ENCODE data around the gene OSBPL7.

Gene OSBPL7

DNA sequence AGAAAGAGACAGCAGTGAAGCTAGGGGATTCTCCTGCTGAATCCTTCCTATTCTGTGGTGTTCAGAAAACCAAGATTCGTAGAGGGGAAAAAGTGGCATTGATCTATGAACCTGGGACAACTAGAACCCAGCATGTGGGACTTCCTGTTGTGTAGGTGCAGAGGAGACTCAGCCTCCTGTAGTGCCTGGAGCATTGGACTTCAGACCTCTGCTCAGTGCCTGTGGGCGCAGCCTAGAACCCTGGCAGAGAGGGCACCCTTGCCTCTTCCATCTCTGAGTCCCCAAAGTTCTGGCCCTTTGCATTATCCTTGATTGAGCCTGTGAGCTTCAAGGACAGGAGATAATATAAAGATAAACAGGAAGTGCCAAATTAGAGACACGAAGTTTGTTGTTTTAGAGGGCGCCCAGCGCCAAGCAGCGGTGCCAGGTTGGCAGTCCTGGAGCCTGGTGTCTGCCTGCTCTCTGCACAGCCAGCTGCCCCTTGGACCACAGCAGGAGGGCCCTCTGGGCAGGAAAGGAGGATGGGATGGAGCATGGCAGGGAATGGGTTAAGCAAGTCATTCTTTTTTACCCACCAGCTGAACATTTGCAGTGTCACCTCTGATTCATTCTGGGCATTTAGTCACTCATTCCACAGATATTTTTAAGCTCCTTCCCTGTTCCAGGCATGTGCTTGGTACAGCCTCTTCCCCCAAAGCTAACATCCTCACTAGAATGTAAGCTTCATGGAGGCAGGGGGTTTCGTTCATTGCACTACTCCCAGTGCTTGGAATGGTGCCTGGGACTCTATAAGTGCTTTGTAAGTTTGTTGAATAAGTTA lies 41.2 kb upstream of the OSBPL7 start:
- no peak overlapping the region for H3K27ac ChIP-seq
- no peak for TF ChIP-seq FOXP2 (optimal IDR thresholded peaks at IDR 0.05; ENCODE audit: control extremely low read depth, extremely low read length, insufficient read depth)
- TF ChIP-seq POLR2AphosphoS5 (IDR thresholded peaks at IDR 0.05; ENCODE audit: borderline replicate concordance, low read depth, low read length): no peak
- no peak for TF ChIP-seq EZH2 (IDR thresholded peaks at IDR 0.05)
- no peak overlapping the region for H3K9ac ChIP-seq (ENCODE audit: insufficient read length)
- DNase-seq (ENCODE audit: low read depth, low spot score): no peak
- no peak overlapping the region for H3K4me3 ChIP-seq
- no peaks in the 10 kb centered on the region for H3K9me3 ChIP-seq (ENCODE audit: low read depth, low read length)
- no peaks in the 10 kb centered on the region for H3K36me3 ChIP-seq (ENCODE audit: insufficient read depth, low read length)

DNA sequence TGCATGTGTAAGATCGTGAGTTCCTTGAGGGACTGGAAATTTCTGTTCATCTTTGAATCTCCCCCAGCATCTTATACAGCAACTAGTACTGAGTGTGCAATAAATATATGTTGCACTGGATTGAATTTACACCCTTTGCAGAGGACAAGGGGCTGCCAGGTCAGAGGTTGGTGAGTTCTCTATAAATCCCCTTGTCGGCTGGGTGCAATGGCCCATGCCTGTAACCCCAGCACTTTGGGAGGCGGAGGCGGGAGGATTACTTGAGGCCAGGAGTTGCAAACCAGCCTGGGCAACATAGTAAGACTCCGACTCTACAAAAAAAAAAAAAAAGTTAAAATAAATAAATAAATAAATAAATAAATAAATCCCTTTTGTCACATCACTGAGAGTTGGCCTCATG lies 38.8 kb upstream of the OSBPL7 start:
- no peak overlapping the region for H3K9ac ChIP-seq (ENCODE audit: insufficient read length)
- no peak overlapping the region for H3K4me3 ChIP-seq
- no peaks in the 10 kb centered on the region for H3K9me3 ChIP-seq (ENCODE audit: low read depth, low read length)
- DNase-seq (ENCODE audit: low read depth, low spot score): no peak
- TF ChIP-seq EZH2 (IDR thresholded peaks at IDR 0.05): no peak
- TF ChIP-seq FOXP2 (optimal IDR thresholded peaks at IDR 0.05; ENCODE audit: control extremely low read depth, extremely low read length, insufficient read depth): no peak
- no peak for TF ChIP-seq POLR2AphosphoS5 (IDR thresholded peaks at IDR 0.05; ENCODE audit: borderline replicate concordance, low read depth, low read length)
- no peaks in the 10 kb centered on the region for H3K36me3 ChIP-seq (ENCODE audit: insufficient read depth, low read length)
- H3K27ac ChIP-seq: no peak overlapping the region

DNA sequence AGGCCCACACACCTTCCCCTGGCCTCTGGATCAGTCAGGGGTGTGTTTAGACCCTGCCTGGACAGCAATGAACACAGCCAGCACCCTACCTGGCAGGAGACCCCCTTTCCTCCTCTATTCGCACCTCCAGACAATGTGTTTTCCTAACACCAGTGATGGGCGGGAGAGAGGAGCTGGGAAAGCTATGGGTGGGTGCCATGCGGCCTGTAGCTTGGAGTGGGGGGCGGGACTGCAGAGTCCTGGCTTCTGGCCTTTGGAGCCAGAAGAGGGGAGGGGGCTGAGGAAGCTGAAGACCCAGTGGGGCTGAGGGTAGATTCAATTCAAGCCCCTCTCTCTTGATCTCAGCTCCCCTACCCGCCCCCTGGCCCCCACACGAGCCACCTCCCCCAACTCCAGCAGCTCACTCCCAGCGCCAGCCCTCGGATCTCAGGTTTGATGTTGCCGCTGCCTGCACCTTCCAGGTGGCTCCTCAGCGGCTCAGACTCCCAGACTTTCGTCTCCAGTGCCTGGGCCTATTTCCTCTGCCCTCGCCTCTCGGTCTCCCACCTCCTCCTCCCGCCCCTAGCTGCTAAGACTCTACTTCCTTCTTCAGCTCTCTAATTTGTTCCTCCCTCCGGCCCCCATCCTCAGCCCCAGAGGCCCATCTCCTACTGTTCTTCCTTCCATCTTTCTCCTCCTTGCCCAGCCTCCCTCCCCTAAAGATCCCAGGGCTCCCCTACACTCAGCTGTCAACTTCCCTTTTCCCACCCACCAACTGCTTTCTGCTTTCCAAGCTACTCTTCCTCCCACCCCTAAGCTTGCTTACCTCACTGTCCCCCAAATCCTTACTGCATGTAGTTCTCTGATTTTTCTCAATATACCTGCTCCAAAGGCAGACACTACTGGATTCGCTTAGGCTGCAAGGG lies 36.2 kb upstream of the OSBPL7 start:
- Histone ChIP-seq H3K27ac (no peak overlapping the region), H3K4me3 (no peak overlapping the region), H3K9ac (ENCODE audit: insufficient read length) (no peak overlapping the region), H3K9me3 (ENCODE audit: low read depth, low read length) (no peaks in the 10 kb centered on the region), H3K36me3 (ENCODE audit: insufficient read depth, low read length) (no peaks in the 10 kb centered on the region)
- TF ChIP-seq FOXP2 (optimal IDR thresholded peaks at IDR 0.05; ENCODE audit: control extremely low read depth, extremely low read length, insufficient read depth) (no peak), POLR2AphosphoS5 (IDR thresholded peaks at IDR 0.05; ENCODE audit: borderline replicate concordance, low read depth, low read length) (no peak), EZH2 (IDR thresholded peaks at IDR 0.05) (no peak)
- no peak for DNase-seq (ENCODE audit: low read depth, low spot score)

DNA sequence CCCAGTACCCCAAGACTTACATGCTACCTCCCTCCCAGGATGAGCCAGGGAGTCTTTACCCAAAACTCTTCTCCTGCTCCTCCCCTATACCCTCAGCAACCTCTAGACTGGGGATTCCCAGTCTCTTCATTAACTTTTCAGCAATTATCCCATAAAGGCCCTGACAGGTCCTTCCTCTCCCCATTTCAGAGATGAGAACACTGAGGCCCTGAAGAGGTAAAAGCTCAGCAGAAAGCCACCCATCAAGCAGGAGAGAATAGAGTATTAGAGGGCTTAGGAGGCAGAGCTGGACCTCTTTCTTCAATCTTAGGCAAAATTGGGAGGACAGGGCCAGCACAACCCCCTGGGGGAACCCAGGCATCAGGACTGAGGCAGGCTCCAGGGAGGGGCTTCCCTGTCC lies 35.2 kb upstream of the OSBPL7 start:
- DNase-seq (ENCODE audit: low read depth, low spot score): no peak
- no peaks in the 10 kb centered on the region for H3K9me3 ChIP-seq (ENCODE audit: low read depth, low read length)
- TF ChIP-seq FOXP2 (optimal IDR thresholded peaks at IDR 0.05; ENCODE audit: control extremely low read depth, extremely low read length, insufficient read depth) (no peak), EZH2 (IDR thresholded peaks at IDR 0.05) (no peak), POLR2AphosphoS5 (IDR thresholded peaks at IDR 0.05; ENCODE audit: borderline replicate concordance, low read depth, low read length) (no peak)
- H3K4me3 ChIP-seq: no peak overlapping the region
- H3K36me3 ChIP-seq (ENCODE audit: insufficient read depth, low read length): no peaks in the 10 kb centered on the region
- no peak overlapping the region for H3K9ac ChIP-seq (ENCODE audit: insufficient read length)
- H3K27ac ChIP-seq: no peak overlapping the region

DNA sequence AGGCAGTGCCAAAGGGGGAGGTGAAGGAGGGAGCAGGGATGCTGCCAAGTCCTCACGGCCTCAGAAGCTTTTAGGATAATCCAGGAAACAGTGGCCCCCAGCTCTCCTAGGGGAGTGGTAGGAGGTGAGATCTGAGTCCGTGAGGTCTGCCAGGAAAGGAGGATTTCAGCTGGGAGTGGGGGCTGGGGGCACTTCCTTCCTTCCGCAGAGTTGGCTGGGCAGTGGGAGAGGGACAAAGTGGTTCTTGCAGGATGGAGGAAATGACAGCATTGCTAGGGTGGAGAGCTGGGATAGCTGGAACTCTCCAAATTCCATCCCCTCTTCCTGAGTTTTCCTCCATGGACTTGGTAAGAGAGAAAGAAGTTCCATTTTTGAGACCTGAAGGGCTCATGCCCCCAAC lies 34.1 kb upstream of the OSBPL7 start:
- no peak overlapping the region for H3K9ac ChIP-seq (ENCODE audit: insufficient read length)
- H3K4me3 ChIP-seq: no peak overlapping the region
- no peaks in the 10 kb centered on the region for H3K9me3 ChIP-seq (ENCODE audit: low read depth, low read length)
- TF ChIP-seq POLR2AphosphoS5 (IDR thresholded peaks at IDR 0.05; ENCODE audit: borderline replicate concordance, low read depth, low read length): no peak
- TF ChIP-seq FOXP2 (optimal IDR thresholded peaks at IDR 0.05; ENCODE audit: control extremely low read depth, extremely low read length, insufficient read depth): no peak
- no peak for TF ChIP-seq EZH2 (IDR thresholded peaks at IDR 0.05)
- DNase-seq (ENCODE audit: low read depth, low spot score): no peak
- no peaks in the 10 kb centered on the region for H3K36me3 ChIP-seq (ENCODE audit: insufficient read depth, low read length)
- H3K27ac ChIP-seq: no peak overlapping the region

DNA sequence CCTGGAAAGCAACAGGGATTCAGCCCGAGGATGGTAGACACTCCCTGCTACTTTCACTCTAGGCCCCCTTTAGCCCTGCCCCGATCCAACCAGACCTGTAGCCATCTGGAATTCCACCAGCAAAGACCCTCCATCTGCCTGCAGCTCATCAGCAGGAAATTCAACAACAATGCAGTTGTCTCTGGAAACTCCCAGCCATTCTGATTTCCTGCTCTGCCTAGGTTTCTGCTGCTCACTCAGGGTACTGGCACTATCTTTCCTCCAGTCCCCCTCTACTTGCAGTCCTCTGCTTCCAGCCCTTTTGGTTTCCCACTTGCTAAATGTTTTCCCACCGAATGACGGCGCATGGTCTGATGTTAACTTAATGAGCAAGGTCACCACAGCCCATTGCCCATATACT lies 32.0 kb upstream of the OSBPL7 start:
- TF ChIP-seq FOXP2 (optimal IDR thresholded peaks at IDR 0.05; ENCODE audit: control extremely low read depth, extremely low read length, insufficient read depth): no peak
- TF ChIP-seq EZH2 (IDR thresholded peaks at IDR 0.05): no peak
- no peak for TF ChIP-seq POLR2AphosphoS5 (IDR thresholded peaks at IDR 0.05; ENCODE audit: borderline replicate concordance, low read depth, low read length)
- H3K9me3 ChIP-seq (ENCODE audit: low read depth, low read length): no peaks in the 10 kb centered on the region
- no peak for DNase-seq (ENCODE audit: low read depth, low spot score)
- no peak overlapping the region for H3K27ac ChIP-seq
- no peak overlapping the region for H3K9ac ChIP-seq (ENCODE audit: insufficient read length)
- no peaks in the 10 kb centered on the region for H3K36me3 ChIP-seq (ENCODE audit: insufficient read depth, low read length)
- no peak overlapping the region for H3K4me3 ChIP-seq

DNA sequence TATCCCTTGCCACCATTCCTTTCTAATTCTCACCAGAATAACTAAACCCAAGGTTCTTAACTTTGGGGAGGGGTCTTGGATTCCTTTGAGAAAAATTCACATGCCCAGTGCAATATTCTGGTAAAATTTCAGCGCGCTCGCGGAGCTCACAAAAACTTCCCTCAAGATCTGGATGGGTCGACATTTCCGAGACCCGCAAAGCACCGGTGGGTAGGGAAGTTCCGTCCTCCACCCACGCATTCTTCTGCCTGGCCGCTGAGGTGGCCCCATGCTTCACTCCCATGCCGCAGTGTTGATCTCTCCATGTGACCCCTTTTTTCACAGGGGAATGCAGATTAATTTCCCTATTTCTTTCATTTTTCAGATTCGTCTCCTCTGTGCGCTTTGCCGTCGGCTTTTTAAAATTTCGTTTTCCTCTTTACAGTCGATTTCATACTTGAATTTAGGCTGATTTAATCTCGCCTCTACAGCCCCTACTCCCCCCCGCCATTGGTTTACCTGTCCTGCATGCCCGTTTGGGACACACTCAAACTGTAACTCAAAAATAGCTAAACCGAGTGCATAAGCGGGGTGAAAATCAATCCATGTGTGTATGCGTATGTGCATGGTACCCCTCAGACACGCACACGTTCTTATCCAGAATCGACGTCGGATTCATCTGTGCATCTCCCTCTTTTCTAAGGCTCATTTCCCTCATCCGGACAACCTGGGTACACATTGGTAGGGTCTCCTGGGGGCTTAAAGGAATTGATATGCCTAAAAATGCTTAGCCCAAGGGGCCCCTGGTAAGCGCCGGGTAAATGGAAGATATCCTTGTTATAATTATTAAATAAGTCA lies 30.7 kb upstream of the OSBPL7 start:
- TF ChIP-seq POLR2AphosphoS5 (IDR thresholded peaks at IDR 0.05; ENCODE audit: borderline replicate concordance, low read depth, low read length): no peak
- TF ChIP-seq EZH2 (IDR thresholded peaks at IDR 0.05): peak; percentile 93
- Histone ChIP-seq H3K9me3 (ENCODE audit: low read depth, low read length) (no peaks in the 10 kb centered on the region), H3K4me3 (no peak overlapping the region), H3K27ac (no peak overlapping the region), H3K36me3 (ENCODE audit: insufficient read depth, low read length) (no peaks in the 10 kb centered on the region), H3K9ac (ENCODE audit: insufficient read length) (no peak overlapping the region)
- no peak for DNase-seq (ENCODE audit: low read depth, low spot score)

DNA sequence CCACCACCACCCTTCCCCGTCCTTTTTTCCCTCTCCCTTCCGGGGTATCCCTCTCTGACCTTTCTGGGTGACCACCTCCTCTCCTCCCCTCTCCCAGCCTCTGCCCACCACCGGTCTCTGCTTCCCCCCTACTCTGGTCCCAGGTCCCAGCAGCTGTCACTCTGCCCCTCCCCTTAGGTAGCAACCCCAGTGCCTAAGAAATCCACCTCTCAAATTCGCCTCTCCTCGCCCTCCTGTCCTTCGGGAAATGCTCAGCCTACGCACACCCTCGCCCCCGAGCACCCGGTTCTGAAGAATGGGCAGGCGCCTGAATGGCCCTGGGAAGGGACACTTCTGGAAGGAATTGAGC lies 30.1 kb upstream of the OSBPL7 start:
- Histone ChIP-seq H3K36me3 (ENCODE audit: insufficient read depth, low read length) (no peaks in the 10 kb centered on the region), H3K9me3 (ENCODE audit: low read depth, low read length) (no peaks in the 10 kb centered on the region), H3K4me3 (no peak overlapping the region), H3K9ac (ENCODE audit: insufficient read length) (no peak overlapping the region), H3K27ac (no peak overlapping the region)
- TF ChIP-seq FOXP2 (optimal IDR thresholded peaks at IDR 0.05; ENCODE audit: control extremely low read depth, extremely low read length, insufficient read depth) (no peak), POLR2AphosphoS5 (IDR thresholded peaks at IDR 0.05; ENCODE audit: borderline replicate concordance, low read depth, low read length) (no peak)
- no peak for DNase-seq (ENCODE audit: low read depth, low spot score)

Data from SK-N-MC (cell line).